ENCODE measurements around the gene KIR2DL1. TPM values are rescaled to one million over a fixed set of nuclear protein-coding genes. Genes with fewer than 3 reads are reported as not detected.
"Not testable (repeated sequence)": the region's sequence is repeated elsewhere in the genome, so short reads cannot be mapped to it uniquely, and the experiment has no call there.

KIR2DL1 gene
- total and polyA plus RNA-seq, 8 donors, result 0.14 to 0.47 (median 0.20) TPM; not detected in 3

DNA sequence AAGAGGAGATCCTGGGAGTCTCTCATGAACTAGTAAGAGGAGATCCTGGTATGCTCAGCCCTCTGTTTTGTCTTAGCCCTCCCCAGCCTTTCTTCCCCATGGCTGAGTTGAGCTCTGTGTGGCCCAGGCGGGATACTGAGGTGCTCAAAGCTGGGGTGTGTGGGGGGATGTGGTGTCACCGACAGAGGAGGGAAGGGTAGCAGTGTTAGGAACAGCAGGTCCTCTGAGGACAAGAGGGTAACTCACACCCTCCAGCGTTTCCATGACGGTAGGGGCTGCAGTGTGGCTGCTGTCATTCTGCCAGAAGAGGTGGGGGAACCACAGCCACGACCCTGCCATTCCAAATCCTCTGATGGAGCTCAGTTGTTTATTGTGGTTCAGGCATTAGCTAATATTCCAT is 34.5 kb downstream of the KIR2DL1 start:
- Histone ChIP-seq H3K4me1 (no peaks in the 10 kb centered on the region), H3K27ac (no peak overlapping the region), H3K27me3 (peaks cover 0 to 46% of the 10 kb centered on the region in 2 donors), H3K9me3 (no peaks in the 10 kb centered on the region), H3K36me3 (no peaks in the 10 kb centered on the region), H3K4me3 (no peak overlapping the region)
- intact Hi-C loops (cut with DNase I), result no loop called here
- ATAC-seq (no peak), DNase-seq (no peak)
- TF ChIP-seq, protein P1, sequence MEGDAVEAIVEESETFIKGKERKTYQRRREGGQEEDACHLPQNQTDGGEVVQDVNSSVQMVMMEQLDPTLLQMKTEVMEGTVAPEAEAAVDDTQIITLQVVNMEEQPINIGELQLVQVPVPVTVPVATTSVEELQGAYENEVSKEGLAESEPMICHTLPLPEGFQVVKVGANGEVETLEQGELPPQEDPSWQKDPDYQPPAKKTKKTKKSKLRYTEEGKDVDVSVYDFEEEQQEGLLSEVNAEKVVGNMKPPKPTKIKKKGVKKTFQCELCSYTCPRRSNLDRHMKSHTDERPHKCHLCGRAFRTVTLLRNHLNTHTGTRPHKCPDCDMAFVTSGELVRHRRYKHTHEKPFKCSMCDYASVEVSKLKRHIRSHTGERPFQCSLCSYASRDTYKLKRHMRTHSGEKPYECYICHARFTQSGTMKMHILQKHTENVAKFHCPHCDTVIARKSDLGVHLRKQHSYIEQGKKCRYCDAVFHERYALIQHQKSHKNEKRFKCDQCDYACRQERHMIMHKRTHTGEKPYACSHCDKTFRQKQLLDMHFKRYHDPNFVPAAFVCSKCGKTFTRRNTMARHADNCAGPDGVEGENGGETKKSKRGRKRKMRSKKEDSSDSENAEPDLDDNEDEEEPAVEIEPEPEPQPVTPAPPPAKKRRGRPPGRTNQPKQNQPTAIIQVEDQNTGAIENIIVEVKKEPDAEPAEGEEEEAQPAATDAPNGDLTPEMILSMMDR (IDR thresholded peaks at IDR 0.05), result no peak

DNA sequence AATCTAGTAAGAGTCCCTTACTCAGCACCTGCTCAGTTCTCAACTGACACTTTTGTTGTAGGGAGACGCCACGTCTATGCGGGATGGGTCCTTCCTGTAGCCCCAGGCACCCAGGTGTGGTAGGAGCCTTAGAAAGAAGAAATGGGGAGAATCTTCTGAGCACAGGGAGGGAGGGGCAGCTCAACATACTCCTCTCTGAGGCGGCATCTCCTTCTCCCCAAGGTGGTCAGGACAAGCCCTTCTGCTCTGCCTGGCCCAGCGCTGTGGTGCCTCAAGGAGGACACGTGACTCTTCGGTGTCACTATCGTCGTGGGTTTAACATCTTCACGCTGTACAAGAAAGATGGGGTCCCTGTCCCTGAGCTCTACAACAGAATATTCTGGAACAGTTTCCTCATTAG is 35.0 kb downstream of the KIR2DL1 start:
- Histone ChIP-seq H3K4me3 (no peak overlapping the region), H3K27ac (no peak overlapping the region), H3K4me1 (no peaks in the 10 kb centered on the region), H3K27me3 (peaks cover 0 to 50% of the 10 kb centered on the region in 2 donors), H3K36me3 (no peaks in the 10 kb centered on the region), H3K9me3 (no peaks in the 10 kb centered on the region)
- DNase-seq, result no peak
- no peak for ATAC-seq
- TF ChIP-seq, protein P1 (IDR thresholded peaks at IDR 0.05), result no peak
- intact Hi-C loops (cut with DNase I), result no loop called here

- peaks cover 0 to 59% of the 10 kb centered on the region in 2 donors for H3K27me3 ChIP-seq
- no peak overlapping the region for H3K27ac ChIP-seq
- TF ChIP-seq, protein P1 (IDR thresholded peaks at IDR 0.05), result no peak
- no peak overlapping the region for H3K4me3 ChIP-seq
- no peaks in the 10 kb centered on the region for H3K36me3 ChIP-seq
- no peaks in the 10 kb centered on the region for H3K4me1 ChIP-seq
- no peak for DNase-seq
- ATAC-seq, result no peak
- intact Hi-C loops (cut with DNase I), result no loop called here
- no peaks in the 10 kb centered on the region for H3K9me3 ChIP-seq
These were observed 36.3 kb downstream of the KIR2DL1 start for GRCh38 chr19:54805665-54806515.

DNA sequence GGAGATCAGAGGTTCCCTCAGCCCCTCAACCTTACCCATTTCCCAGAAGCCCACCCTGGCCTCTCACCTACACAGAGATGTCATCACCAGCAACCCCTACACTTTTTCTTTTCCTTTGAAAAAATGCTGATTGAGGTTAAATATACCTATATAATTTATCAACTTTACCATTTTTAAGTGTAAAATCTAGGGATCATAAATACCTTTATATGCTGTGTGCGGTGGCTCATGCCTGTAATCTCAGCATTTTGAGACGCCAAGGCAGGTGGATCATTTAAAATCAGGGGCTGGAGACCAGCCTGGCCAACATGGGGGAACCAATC is 36.9 kb downstream of the KIR2DL1 start:
- no peak overlapping the region for H3K27ac ChIP-seq
- no peak overlapping the region for H3K4me3 ChIP-seq
- peaks cover 0 to under 1% of the 10 kb centered on the region in 2 donors for H3K9me3 ChIP-seq
- TF ChIP-seq, protein P1 (IDR thresholded peaks at IDR 0.05), result no peak
- intact Hi-C loops (cut with DNase I), result no loop called here
- no peaks in the 10 kb centered on the region for H3K4me1 ChIP-seq
- no peak for ATAC-seq
- DNase-seq, result no peak
- H3K36me3 ChIP-seq, result no peaks in the 10 kb centered on the region
- H3K27me3 ChIP-seq, result peaks cover 0 to 62% of the 10 kb centered on the region in 2 donors

GRCh38 chr19:54814571-54814970 is 45.0 kb downstream of the KIR2DL1 start:
- intact Hi-C loops (cut with DNase I); H3K4me3 ChIP-seq; H3K36me3 ChIP-seq; H3K4me1 ChIP-seq; DNase-seq; ATAC-seq; H3K27ac ChIP-seq: not testable (repeated sequence)
- peaks cover 0 to 11% of the 10 kb centered on the region in 2 donors for H3K9me3 ChIP-seq
- H3K27me3 ChIP-seq, result peaks cover 0 to 38% of the 10 kb centered on the region in 2 donors

- H3K4me3 ChIP-seq; DNase-seq; H3K4me1 ChIP-seq; H3K36me3 ChIP-seq; intact Hi-C loops (cut with DNase I); ATAC-seq; H3K27ac ChIP-seq: not testable (repeated sequence)
- Histone ChIP-seq H3K9me3 (peaks cover 0 to 11% of the 10 kb centered on the region in 2 donors), H3K27me3 (peaks cover 0 to 28% of the 10 kb centered on the region in 2 donors)
These were observed 46.7 kb downstream of the KIR2DL1 start, which contains the start of gene KIR3DL1 for GRCh38 chr19:54816251-54816650. Gene KIR3DL1 (plus strand): TSS chr19:54816468.
